ENCODE data around the gene SGF29.
"Not testable (repeated sequence)": the region's sequence is repeated elsewhere in the genome, so short reads cannot be mapped to it uniquely, and the experiment has no call there.

The SGF29 gene

GRCh38 chr16:28612359-28613280, 58.9 kb downstream of the SGF29 start:
- not testable (repeated sequence) for DNase-seq (ENCODE audit: low read depth)

- not testable (repeated sequence) for DNase-seq (ENCODE audit: low read depth)
Measured at GRCh38 chr16:28613912-28614311, 60.2 kb downstream of the SGF29 start.

- DNase-seq (ENCODE audit: low read depth): not testable (repeated sequence)
Measured at GRCh38 chr16:28614561-28614960, 60.8 kb downstream of the SGF29 start.

GRCh38 chr16:28615486-28616223, 61.9 kb downstream of the SGF29 start:
- DNase-seq (ENCODE audit: low read depth): not testable (repeated sequence)

GRCh38 chr16:28616224-28616577, 62.5 kb downstream of the SGF29 start:
- DNase-seq (ENCODE audit: low read depth): not testable (repeated sequence)

- no peak for DNase-seq (ENCODE audit: low read depth)
Measured at GRCh38 chr16:28616636-28617035, 62.9 kb downstream of the SGF29 start.

- DNase-seq (ENCODE audit: low read depth): no peak
Measured at GRCh38 chr16:28617874-28618273, 64.2 kb downstream of the SGF29 start.

- DNase-seq (ENCODE audit: low read depth): not testable (repeated sequence)
Measured at GRCh38 chr16:28620316-28620715, 66.6 kb downstream of the SGF29 start.

- no peak for DNase-seq (ENCODE audit: low read depth)
Measured at GRCh38 chr16:28621481-28622155, 67.9 kb downstream of the SGF29 start.

GRCh38 chr16:28622532-28623171, 68.9 kb downstream of the SGF29 start:
- not testable (repeated sequence) for DNase-seq (ENCODE audit: low read depth)

- DNase-seq (ENCODE audit: low read depth): peak; percentile 42
Measured at GRCh38 chr16:28623172-28623711, 69.5 kb downstream of the SGF29 start.

GRCh38 chr16:28630905-28631304, 77.2 kb downstream of the SGF29 start:
- not testable (repeated sequence) for DNase-seq (ENCODE audit: low read depth)

- not testable (repeated sequence) for DNase-seq (ENCODE audit: low read depth)
Measured at GRCh38 chr16:28636093-28636823, 82.5 kb downstream of the SGF29 start.

- not testable (repeated sequence) for DNase-seq (ENCODE audit: low read depth)
Measured at GRCh38 chr16:28637765-28638164, 84.0 kb downstream of the SGF29 start, which contains the start of gene NPIPB8. Gene NPIPB8, plus strand, starts transcription at chr16:28638065. Its CDS starts 296 bp downstream, at chr16:28638361.

- DNase-seq (ENCODE audit: low read depth): not testable (repeated sequence)
Measured at GRCh38 chr16:28638359-28638758, 84.6 kb downstream of the SGF29 start.

GRCh38 chr16:28639959-28640358, 86.2 kb downstream of the SGF29 start:
- not testable (repeated sequence) for DNase-seq (ENCODE audit: low read depth)
